LHCN-M2 (cell line): ENCODE data around the gene TAC3. TPM values are rescaled to one million over a fixed set of nuclear protein-coding genes. Genes with fewer than 3 reads are reported as not detected.

Source experiments
- DNase-seq: peaks from one replicate; pipeline ENCODE4 v3.0.0-alpha.2; 2012; ENCODE audit warnings: low read depth
- total RNA-seq: library from RNA; depleted of rRNA; stranded (reverse); fragments of >200 nt; gene quantifications from 2 replicates; pipeline ENCODE4 v1.2.3, GENCODE V29; 2014

The TAC3 gene
- total RNA-seq, 1 experiment from 2014 or later: 1.5 TPM

DNA sequence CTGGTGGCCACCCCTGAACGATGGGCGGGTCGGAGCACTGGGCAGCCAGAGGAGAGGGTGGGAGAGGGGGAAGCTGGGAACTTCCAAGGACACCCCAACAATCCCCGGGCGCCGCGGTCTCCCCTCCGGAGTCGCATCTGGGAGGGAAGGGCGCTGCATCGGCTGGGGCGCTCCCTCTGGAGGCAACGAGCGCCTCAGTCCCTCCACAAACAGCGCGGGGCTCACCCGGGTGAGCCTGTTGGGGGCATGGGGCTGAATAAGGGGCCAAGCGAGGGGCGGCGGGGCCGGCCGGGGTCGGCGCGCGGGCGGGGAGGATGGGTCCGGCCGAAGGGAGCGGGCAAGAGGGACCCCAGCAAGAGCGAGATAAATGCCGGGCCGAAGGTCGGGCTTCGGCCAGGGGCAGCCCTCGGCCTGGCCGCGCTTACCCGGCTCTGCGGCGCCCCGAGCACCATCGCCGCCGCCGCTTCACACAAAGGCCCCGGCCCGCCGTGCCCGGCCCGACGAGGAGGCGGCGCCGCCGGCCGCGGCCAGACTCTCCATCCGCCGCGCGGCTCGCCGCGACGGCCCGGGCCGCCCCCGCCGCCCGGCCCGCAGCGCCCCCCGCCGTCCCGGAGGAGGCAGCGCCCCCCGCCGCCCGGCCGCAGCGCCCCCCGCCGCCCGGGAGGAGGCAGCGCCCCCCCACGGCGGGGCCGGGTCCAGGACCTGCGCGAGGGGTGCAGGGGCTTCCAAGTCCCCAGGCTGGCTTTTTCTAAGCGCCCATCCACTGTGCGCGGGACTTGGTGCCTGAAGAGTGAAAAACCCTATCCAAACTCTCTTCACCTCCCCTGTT is 10.1 kb downstream of the TAC3 start, which contains the start of gene ZBTB39:
Gene ZBTB39, minus strand, starts transcription at position 567 of the 829 bp plus-strand sequence. CDS start 1,629 bp downstream, outside the sequence.
- DNase-seq: peak; percentile 49

- DNase-seq: no peak
Measured at GRCh38 chr12:57004651-57005050, 11.7 kb downstream of the TAC3 start.

DNA sequence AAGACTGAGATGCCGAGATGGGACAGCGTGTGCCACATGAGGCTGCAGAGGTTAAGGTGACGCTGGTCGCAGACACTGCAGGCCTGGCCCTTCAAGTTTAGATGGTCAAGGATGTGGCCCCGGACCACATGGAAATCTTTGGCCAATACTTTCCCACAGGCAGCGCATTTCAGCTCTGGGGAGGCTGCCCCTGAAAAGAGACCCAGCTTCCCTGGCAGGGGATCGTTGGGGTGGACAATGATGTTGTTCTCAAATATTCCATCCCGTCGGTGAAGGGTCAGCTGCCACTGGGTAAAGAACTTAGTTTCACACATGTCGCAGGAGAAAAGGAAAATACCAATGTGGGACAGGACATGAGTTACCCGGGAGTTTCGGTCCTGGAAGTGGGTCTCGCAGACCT is 12.9 kb downstream of the TAC3 start:
- DNase-seq: no peak

- DNase-seq: peak; percentile 53
Measured at GRCh38 chr12:57001448-57001906, 14.9 kb downstream of the TAC3 start.

- no peak for DNase-seq
Measured at GRCh38 chr12:57000393-57000792, 15.9 kb downstream of the TAC3 start.

DNA sequence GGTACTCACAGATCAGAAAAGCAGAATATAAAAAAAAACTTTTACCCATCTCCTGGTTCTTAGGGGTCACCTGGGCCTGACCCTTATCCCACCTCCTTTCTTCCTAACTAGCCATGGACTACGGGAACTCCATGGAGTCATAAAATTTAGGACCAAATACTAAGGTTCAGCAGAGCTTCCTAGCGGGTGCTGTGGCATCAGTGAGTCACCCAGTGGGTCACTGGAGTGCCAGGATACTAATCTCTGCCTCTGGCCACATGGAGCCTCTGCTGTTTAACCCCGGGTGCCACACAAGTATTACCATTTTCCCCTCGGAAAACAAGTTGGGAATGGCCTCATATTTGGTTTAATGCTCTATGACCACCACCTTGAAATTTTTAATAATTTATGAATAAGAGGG is 16.9 kb downstream of the TAC3 start:
- peak; percentile 47 for DNase-seq

DNA sequence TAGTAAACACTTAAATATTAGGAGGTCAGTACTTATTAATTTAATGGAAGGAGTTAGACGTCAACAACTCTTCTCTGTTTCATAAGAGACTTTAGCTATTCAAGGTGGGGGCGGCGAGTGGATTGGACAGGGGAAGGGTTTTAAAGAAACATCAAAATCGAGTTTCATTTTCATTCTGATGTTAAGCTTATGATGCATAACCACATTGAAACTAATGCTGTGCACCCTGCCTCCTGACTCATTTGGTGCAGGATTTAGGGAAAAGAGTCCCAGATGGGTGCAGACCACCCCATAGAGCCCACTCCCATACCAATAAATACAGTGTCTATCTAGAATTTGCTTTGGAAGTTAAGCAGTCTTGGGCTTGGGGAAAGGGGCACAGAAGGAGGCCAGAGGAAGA is 17.3 kb downstream of the TAC3 start:
- no peak for DNase-seq

DNA sequence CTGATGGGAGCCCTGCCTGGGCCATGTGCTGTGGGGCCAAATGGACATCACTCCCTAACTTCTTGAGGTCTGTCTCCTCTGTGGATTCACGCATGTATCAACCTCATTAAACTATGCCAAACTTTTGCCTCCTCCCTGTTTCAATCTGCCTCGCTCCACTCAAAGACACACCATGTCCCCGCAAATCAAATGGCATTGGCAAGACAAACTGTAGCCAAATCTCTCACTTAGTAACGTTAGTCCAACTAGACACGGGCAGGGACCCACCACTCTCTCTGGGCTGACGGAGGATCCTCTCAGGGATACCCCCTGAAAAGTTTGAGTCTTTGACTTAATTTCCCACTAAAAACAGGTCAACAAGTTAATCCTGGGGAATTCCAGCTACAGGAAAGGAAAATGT is 18.0 kb downstream of the TAC3 start:
- DNase-seq: no peak

GRCh38 chr12:56996793-56997545 is 19.4 kb downstream of the TAC3 start:
- DNase-seq: no peak

DNA sequence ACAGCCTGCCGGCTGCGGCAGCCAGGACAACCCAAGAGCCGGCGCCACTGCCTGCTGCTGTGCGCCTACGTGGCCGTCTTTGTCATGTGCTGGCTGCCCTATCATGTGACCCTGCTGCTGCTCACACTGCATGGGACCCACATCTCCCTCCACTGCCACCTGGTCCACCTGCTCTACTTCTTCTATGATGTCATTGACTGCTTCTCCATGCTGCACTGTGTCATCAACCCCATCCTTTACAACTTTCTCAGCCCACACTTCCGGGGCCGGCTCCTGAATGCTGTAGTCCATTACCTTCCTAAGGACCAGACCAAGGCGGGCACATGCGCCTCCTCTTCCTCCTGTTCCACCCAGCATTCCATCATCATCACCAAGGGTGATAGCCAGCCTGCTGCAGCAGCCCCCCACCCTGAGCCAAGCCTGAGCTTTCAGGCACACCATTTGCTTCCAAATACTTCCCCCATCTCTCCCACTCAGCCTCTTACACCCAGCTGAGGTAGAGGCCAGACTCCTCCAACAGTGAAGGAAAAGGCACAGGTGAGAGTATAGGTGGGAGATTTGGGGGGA is 20.3 kb downstream of the TAC3 start:
- DNase-seq: no peak

DNA sequence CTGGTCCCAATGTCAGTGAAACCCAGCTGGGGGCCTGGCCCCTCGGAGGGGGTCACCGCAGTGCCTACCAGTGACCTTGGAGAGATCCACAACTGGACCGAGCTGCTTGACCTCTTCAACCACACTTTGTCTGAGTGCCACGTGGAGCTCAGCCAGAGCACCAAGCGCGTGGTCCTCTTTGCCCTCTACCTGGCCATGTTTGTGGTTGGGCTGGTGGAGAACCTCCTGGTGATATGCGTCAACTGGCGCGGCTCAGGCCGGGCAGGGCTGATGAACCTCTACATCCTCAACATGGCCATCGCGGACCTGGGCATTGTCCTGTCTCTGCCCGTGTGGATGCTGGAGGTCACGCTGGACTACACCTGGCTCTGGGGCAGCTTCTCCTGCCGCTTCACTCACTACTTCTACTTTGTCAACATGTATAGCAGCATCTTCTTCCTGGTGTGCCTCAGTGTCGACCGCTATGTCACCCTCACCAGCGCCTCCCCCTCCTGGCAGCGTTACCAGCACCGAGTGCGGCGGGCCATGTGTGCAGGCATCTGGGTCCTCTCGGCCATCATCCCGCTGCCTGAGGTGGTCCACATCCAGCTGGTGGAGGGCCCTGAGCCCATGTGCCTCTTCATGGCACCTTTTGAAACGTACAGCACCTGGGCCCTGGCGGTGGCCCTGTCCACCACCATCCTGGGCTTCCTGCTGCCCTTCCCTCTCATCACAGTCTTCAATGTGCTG is 21.0 kb downstream of the TAC3 start:
- DNase-seq: no peak

DNA sequence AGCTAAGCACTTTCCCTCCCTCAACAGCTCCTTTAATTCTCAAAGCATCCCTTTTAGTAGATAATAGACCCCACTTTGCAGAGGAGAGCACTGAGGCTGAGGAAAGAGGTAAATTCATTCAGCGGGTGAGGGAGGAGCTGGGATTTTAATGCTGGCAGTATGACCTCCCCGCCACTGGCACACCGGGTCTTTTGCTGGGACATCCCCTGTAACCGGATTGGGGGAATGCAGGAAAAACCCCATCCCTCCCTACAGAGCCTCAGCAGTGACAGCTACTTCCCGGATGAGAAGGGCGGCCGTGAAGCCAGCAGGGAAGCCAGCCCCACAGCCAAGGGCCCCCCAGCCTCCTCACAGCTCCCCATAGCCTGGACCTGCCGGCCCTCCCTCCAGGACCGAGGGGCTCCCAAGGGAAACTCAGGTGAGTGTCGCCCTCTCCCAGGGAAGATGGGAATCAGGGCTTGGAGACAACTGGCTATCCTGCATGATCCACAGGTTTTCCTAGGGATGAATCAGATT is 22.0 kb downstream of the TAC3 start:
- DNase-seq: no peak

GRCh38 chr12:56993346-56993745 is 23.0 kb downstream of the TAC3 start:
- DNase-seq: no peak

GRCh38 chr12:56991319-56992246 is 24.7 kb downstream of the TAC3 start:
- no peak for DNase-seq

DNA sequence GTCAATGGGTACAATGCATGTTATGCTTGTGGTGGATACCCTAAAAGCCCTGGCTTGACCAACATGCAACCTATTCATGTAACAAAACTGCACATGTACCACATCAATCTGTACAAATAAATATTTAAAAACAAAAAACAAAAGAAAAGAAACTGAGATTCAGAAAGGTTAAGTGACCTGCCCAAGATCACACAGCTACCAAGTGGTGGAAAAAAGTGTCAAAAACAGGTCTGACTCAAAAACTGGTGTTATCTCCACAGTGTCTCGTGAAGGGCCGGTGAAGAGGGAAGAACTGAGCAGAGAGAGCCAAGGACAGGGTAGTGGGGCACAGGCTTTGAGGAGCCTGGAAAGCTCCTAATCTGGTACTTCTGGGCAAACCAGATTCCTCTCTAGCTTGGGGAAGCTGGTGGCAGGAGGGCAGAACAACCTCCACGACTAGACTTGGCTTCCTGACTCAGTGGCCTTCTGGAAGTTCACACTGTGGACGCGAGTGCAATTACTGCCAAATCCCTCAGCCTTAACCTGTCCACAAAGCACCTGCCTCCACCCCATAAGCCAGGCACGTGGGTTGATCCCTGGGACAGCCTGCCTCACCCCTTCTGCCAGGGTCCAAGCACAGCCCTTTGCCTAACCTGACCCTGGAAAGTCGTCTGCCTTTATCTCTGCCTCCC is 25.5 kb downstream of the TAC3 start:
- DNase-seq: no peak

DNA sequence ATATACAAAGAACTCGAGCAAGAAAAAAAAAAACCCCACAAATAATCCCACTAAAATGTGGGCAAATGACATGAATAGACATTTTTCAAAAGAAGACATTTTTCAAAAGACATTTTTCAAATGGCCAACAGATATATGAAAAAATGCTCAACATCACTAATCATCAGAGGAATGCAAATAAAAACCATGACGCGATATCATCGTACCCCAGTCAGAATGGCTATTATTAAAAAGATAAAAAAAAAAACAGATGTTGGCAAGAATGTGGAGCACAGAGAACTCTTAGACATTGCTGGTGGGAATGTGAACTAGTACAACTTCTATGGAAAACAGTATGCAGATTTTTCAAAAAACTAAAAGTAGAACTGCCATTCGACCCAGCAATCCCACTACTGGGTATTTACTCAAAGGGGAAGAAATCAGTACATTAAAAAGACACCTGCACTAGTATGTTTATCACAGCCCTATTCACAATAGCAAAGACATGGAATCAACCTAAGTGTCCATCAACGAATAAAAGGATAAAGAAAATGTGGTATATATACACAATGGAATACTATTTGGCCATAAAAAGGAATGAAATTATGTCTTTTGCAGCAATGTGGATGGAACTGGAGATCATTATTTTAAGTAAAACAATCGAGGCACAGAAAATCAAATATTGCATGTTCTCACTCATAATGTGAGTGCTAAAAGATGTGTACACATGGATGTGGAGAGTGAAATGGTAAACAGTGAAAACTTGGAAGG is 26.3 kb downstream of the TAC3 start:
- DNase-seq: no peak

- no peak for DNase-seq
Measured at GRCh38 chr12:56988207-56988739, 28.1 kb downstream of the TAC3 start.

- peak; percentile 63 for DNase-seq
Measured at GRCh38 chr12:56987551-56988053, 28.7 kb downstream of the TAC3 start.
